Nephron progenitor cell (in vitro differentiated cells): ENCODE data around the gene NLGN1.
"Not testable (repeated sequence)": the region's sequence is repeated elsewhere in the genome, so short reads cannot be mapped to it uniquely, and the experiment has no call there.

Source experiments
- DNase-seq: peaks from one replicate; pipeline ENCODE4 v3.0.0; 2021
- H3K27ac Mint-ChIP-seq: 2 replicates; pipeline ENCODE4 v1.8.0; 2021; ENCODE audit warnings: mild to moderate bottlenecking, moderate library complexity, mixed read lengths
- H3K27me3 Mint-ChIP-seq: 2 replicates; pipeline ENCODE4 v1.8.0; 2021; ENCODE audit warnings: mild to moderate bottlenecking, low read depth, mixed read lengths; ENCODE audit not compliant: poor library complexity
- H3K36me3 Mint-ChIP-seq: 2 replicates; pipeline ENCODE4 v1.8.0; 2021; ENCODE audit warnings: low read depth, mixed read lengths
- H3K4me1 Mint-ChIP-seq: 2 replicates; pipeline ENCODE4 v1.8.0; 2021; ENCODE audit warnings: mixed read lengths
- H3K4me3 Mint-ChIP-seq: 2 replicates; pipeline ENCODE4 v1.8.0; 2021; ENCODE audit warnings: mild to moderate bottlenecking, moderate library complexity, mixed read lengths
- H3K9me3 Mint-ChIP-seq: 2 replicates; pipeline ENCODE4 v1.8.0; 2021; ENCODE audit warnings: mild to moderate bottlenecking, moderate library complexity, mixed read lengths
- CTCF ChIP-seq: fragments of 200-600 bp; sonication (generic); IDR thresholded peaks from 2 replicates; pipeline ENCODE4 v1.5.0; 2021; ENCODE audit warnings: antibody characterized with exemption

The NLGN1 gene

GRCh38 chr3:174220775-174221554, 823.4 kb downstream of the NLGN1 start:
- TF ChIP-seq CTCF, result no peak
- H3K36me3 Mint-ChIP-seq, result no peaks in the 10 kb centered on the region
- no peak for DNase-seq
- H3K27me3 Mint-ChIP-seq, result no peaks in the 10 kb centered on the region
- no peaks in the 10 kb centered on the region for H3K9me3 Mint-ChIP-seq
- H3K4me3 Mint-ChIP-seq, result no peak overlapping the region
- H3K4me1 Mint-ChIP-seq, result no peaks in the 10 kb centered on the region
- H3K27ac Mint-ChIP-seq, result no peak overlapping the region

- Mint-ChIP-seq H3K9me3 (no peaks in the 10 kb centered on the region), H3K36me3 (no peaks in the 10 kb centered on the region), H3K27me3 (no peaks in the 10 kb centered on the region), H3K4me1 (peaks cover 4% of the 10 kb centered on the region), H3K27ac (no peak overlapping the region), H3K4me3 (no peak overlapping the region)
- no peak for TF ChIP-seq CTCF
- no peak for DNase-seq
These were observed 825.5 kb downstream of the NLGN1 start for GRCh38 chr3:174223042-174223441.

GRCh38 chr3:174223626-174224025, 826.1 kb downstream of the NLGN1 start:
- Mint-ChIP-seq H3K4me1 (peaks cover 6% of the 10 kb centered on the region), H3K36me3 (no peaks in the 10 kb centered on the region), H3K4me3 (no peak overlapping the region), H3K27ac (no peak overlapping the region), H3K9me3 (no peaks in the 10 kb centered on the region), H3K27me3 (no peaks in the 10 kb centered on the region)
- no peak for TF ChIP-seq CTCF
- no peak for DNase-seq

GRCh38 chr3:174229916-174230315, 832.4 kb downstream of the NLGN1 start:
- Mint-ChIP-seq H3K27ac (no peak overlapping the region), H3K4me1 (peaks cover 26% of the 10 kb centered on the region), H3K9me3 (no peaks in the 10 kb centered on the region), H3K27me3 (peaks cover under 1% of the 10 kb centered on the region), H3K36me3 (no peaks in the 10 kb centered on the region), H3K4me3 (no peak overlapping the region)
- TF ChIP-seq CTCF, result no peak
- DNase-seq, result no peak

GRCh38 chr3:174232028-174232657, 834.6 kb downstream of the NLGN1 start:
- H3K36me3 Mint-ChIP-seq, H3K9me3 Mint-ChIP-seq, H3K4me3 Mint-ChIP-seq, DNase-seq, H3K27ac Mint-ChIP-seq, H3K27me3 Mint-ChIP-seq: not testable (repeated sequence)
- H3K4me1 Mint-ChIP-seq, result peaks cover 24% of the 10 kb centered on the region

- TF ChIP-seq CTCF, result no peak
- H3K27ac Mint-ChIP-seq, result no peak overlapping the region
- H3K4me1 Mint-ChIP-seq, result peaks cover 22% of the 10 kb centered on the region
- no peak overlapping the region for H3K4me3 Mint-ChIP-seq
- no peak for DNase-seq
- peaks cover 3% of the 10 kb centered on the region for H3K27me3 Mint-ChIP-seq
- H3K36me3 Mint-ChIP-seq, result no peaks in the 10 kb centered on the region
- H3K9me3 Mint-ChIP-seq, result no peaks in the 10 kb centered on the region
These were observed 835.3 kb downstream of the NLGN1 start for GRCh38 chr3:174232658-174233429.
